Panc1 (cell line): ENCODE measurements around the gene STRADA. TPM values are rescaled to one million over a fixed set of nuclear protein-coding genes. Genes with fewer than 3 reads are reported as not detected.

Experiments
- ATAC-seq: fragments of 200-7000 bp; cut with Tn5 transposase; 2 replicates; pipeline ENCODE4 v1.9.1; 2020; ENCODE audit warnings: mild to moderate bottlenecking, moderate library complexity
- Bru-seq: library from RNA; stranded (reverse); fragments of 400-500 nt; gene quantifications from one replicate; lab custom pipeline; 2021; lab: Mats Ljungman, UMichigan
- BruChase-seq, 2 experiments: library from RNA; stranded (reverse); fragments of 400-500 nt; gene quantifications; one replicate each; lab custom pipeline; 2021; lab: Mats Ljungman, UMichigan
- BruUV-seq: library from RNA; stranded (reverse); fragments of 400-500 nt; replicated peaks from 2 replicates; lab custom pipeline; 2021; lab: Mats Ljungman, UMichigan
- CTCF ChIA-PET: fragments of 300-600 bp; sonication (Branson Sonifier 250); formaldehyde crosslinking; loops from one replicate; lab custom pipeline; 2022; ENCODE audit warnings: antibody characterized with exemption; lab: Charles Lee
- POLR2A ChIA-PET: fragments of 300-600 bp; sonication (Branson Sonifier 250); formaldehyde crosslinking; loops from one replicate; lab custom pipeline; 2022; ENCODE audit warnings: antibody characterized with exemption; lab: Charles Lee
- DNase-seq: peaks from one replicate; pipeline ENCODE4 v3.0.0-alpha.2; 2010; ENCODE audit warnings: low read depth, low spot score
- H3K27ac ChIP-seq: 2 replicates; pipeline ENCODE4 v1.5.1; 2011; ENCODE audit warnings: mild to moderate bottlenecking, low read length, inconsistent platforms
- H3K27me3 ChIP-seq: fragments of 200-500 bp; sonication (Bioruptor generic); 2 replicates; pipeline ENCODE4 v1.6.0; 2014; ENCODE audit warnings: low read length, inconsistent platforms; ENCODE audit not compliant: control insufficient read depth, insufficient read depth
- H3K36me3 ChIP-seq: fragments of 200-500 bp; sonication (Bioruptor generic); 2 replicates; pipeline ENCODE4 v1.5.1; 2014; ENCODE audit warnings: inconsistent platforms, mild to moderate bottlenecking, low read length, moderate library complexity; ENCODE audit not compliant: control insufficient read depth, insufficient read depth
- H3K4me1 ChIP-seq: 2 replicates; pipeline ENCODE4 v1.5.1; 2011; ENCODE audit warnings: inconsistent platforms, mild to moderate bottlenecking, low read length, moderate library complexity; ENCODE audit not compliant: control insufficient read depth, insufficient read depth
- H3K4me3 ChIP-seq, 2 experiments: 2 replicates each; pipeline ENCODE4 v1.5.1; 2011 to 2012; ENCODE audit warnings: low read depth in 2 of 2, low read length in 2 of 2, mild to moderate bottlenecking in 2 of 2, inconsistent platforms in 1 of 2, moderate library complexity in 1 of 2
- H3K9me3 ChIP-seq: fragments of 200-500 bp; sonication (Bioruptor generic); 2 replicates; pipeline ENCODE4 v1.5.1; 2014; ENCODE audit warnings: low read depth, mild to moderate bottlenecking, inconsistent platforms, low read length, moderate library complexity; ENCODE audit not compliant: control insufficient read depth, insufficient read depth
- CTCF ChIP-seq: fragments of 450-650 bp; IDR thresholded peaks from 2 replicates; pipeline ENCODE4 v1.5.1; 2017; ENCODE audit warnings: mild to moderate bottlenecking
- POLR2AphosphoS5 ChIP-seq: IDR thresholded peaks from 2 replicates; pipeline ENCODE4 v1.6.1; 2012; ENCODE audit warnings: mild to moderate bottlenecking, low read depth, low read length, moderate library complexity
- REST ChIP-seq, 2 experiments: IDR thresholded peaks; 2 replicates each; pipeline ENCODE4 v1.6.1; 2011 to 2012; ENCODE audit warnings: low read depth in 2 of 2, control low read depth in 1 of 2, low read length in 1 of 2, mild to moderate bottlenecking in 1 of 2, moderate library complexity in 1 of 2; ENCODE audit not compliant: insufficient read depth in 1 of 2
- SIN3A ChIP-seq: IDR thresholded peaks from 2 replicates; pipeline ENCODE4 v1.6.1; 2012; ENCODE audit warnings: low read depth, mild to moderate bottlenecking, low read length, moderate library complexity, borderline replicate concordance; ENCODE audit not compliant: insufficient read depth
- TCF7L2 ChIP-seq: IDR thresholded peaks from 2 replicates; pipeline ENCODE4 v1.6.1; 2011; ENCODE audit warnings: mild to moderate bottlenecking, low read depth, low read length, inconsistent platforms
- in situ Hi-C: cut with HindIII; loops from 2 replicates; pipeline ENCODE4 v1.10.0; 2016; ENCODE audit warnings: low sequenced_read_pairs, low pct_unique_long_range_greater_than_20kb
- intact Hi-C: fragments of 100-400 bp; cut with micrococcal nuclease; formaldehyde crosslinking; loops from one replicate; pipeline ENCODE4 v1.10.0; 2022; ENCODE audit not compliant: unreplicated experiment
- long read RNA-seq: library from polyadenylated mRNA; unstranded; transcript quantifications from one replicate; pipeline ENCODE4 v2.0.0, GENCODE V29; 2021; ENCODE audit not compliant: unreplicated experiment
- polyA plus RNA-seq: library from polyadenylated mRNA; unstranded; fragments of >200 nt; gene quantifications from one replicate; pipeline ENCODE4 v1.2.1, GENCODE V29; 2012; ENCODE audit warnings: missing spikeins; ENCODE audit not compliant: insufficient read length
- total RNA-seq: library from RNA; stranded (reverse); gene quantifications from one replicate; pipeline ENCODE4 v1.2.1, GENCODE V29; 2021; ENCODE audit not compliant: unreplicated experiment

Gene STRADA
- 26.0 TPM for total RNA-seq
- 23.7 TPM for polyA plus RNA-seq
- percentile 52 among the genes with signal in this experiment for Bru-seq, nascent RNA
- BruChase-seq, experiment 1, labeled RNA remaining after a 2-hour chase: percentile 64 among the genes with signal in this experiment
- percentile 66 among the genes with signal in this experiment for BruChase-seq, experiment 2, labeled RNA remaining after a 6-hour chase
- long read RNA-seq, transcript STRADA-231 (11 exons, 2,153 nt): major isoform, 9 of 30 reads
- long read RNA-seq, partial matches to known transcripts: 5 of 30 reads
- long read RNA-seq, other reads (novel, unspliced or antisense): 11 of 30 reads

- H3K27me3 ChIP-seq: no peaks in the 10 kb centered on the region
- peaks cover 7% of the 10 kb centered on the region; the same call in 1 of the 2 replicates for H3K4me1 ChIP-seq
- CTCF ChIA-PET: interaction anchor here (0.6 kb wide), 1 partner anchor 310 kb away, joined by 3 read pairs; no protein-coding TSS in a partner anchor
- in situ Hi-C loops: no loop called here
- intact Hi-C loops: no loop called here
- H3K27ac ChIP-seq: peak within 1 kb of the TSS; percentile 97
- BruUV-seq: no TSS peak
- H3K9me3 ChIP-seq: no peaks in the 10 kb centered on the region
- peak within 1 kb of the TSS; percentile 90 for H3K4me3 ChIP-seq
- POLR2A ChIA-PET: interaction anchor here (0.6 kb wide), 1 partner anchor 27 kb away, joined by 3 read pairs; no protein-coding TSS in a partner anchor
- peaks cover 15% of the 10 kb centered on the region for H3K36me3 ChIP-seq
- DNase-seq: peak; percentile 78
- ATAC-seq: peak; percentile 94
- TF ChIP-seq TCF7L2 (no peak), POLR2AphosphoS5 (peak; percentile 84), CTCF (no peak), REST (IDR thresholded peaks at IDR 0.05; ENCODE audit: insufficient read depth in 1 of 2, low read depth in 2 of 2, low read length in 1 of 2) (no peak), SIN3A (0 out of 2 replicates have a peak, but pooled peaks have one; percentile 27)
These were observed at the start of gene STRADA for GRCh38 chr17:63741408-63742173. TSS of gene STRADA (minus strand) at chr17:63741799. CDS start at chr17:63728369, 13,430 bp downstream.

- Histone ChIP-seq H3K36me3 (peaks cover 32% of the 10 kb centered on the region), H3K9me3 (no peaks in the 10 kb centered on the region), H3K27me3 (no peaks in the 10 kb centered on the region), H3K4me3 (no peak overlapping the region), H3K27ac (no peak overlapping the region), H3K4me1 (no peaks in the 10 kb centered on the region)
- ChIA-PET POLR2A (no interaction called here), CTCF (no interaction called here)
- no peak for TF ChIP-seq POLR2AphosphoS5
- no peak for TF ChIP-seq CTCF
- TF ChIP-seq REST (IDR thresholded peaks at IDR 0.05; ENCODE audit: insufficient read depth in 1 of 2, low read depth in 2 of 2, low read length in 1 of 2): no peak
- no peak for TF ChIP-seq TCF7L2
- TF ChIP-seq SIN3A: no peak
- in situ Hi-C loops: no loop called here
- ATAC-seq: no peak
- no peak for DNase-seq
- no TSS peak for BruUV-seq
- intact Hi-C loops: no loop called here
These were observed 48.5 kb upstream of the STRADA start for GRCh38 chr17:63790057-63790456.
